B cell (primary cell): ENCODE results near the gene SOAT2. TPM values are rescaled to one million over a fixed set of nuclear protein-coding genes. Genes with fewer than 3 reads are reported as not detected.

Experiments
- ATAC-seq: fragments of 200-7000 bp; cut with Tn5 transposase; one replicate; pipeline ENCODE4 v1.10.0; 2021; ENCODE audit warnings: low read depth, mild to moderate bottlenecking, moderate number of reproducible peaks, moderate library complexity
- CTCF ChIA-PET: fragments of 350-600 bp; sonication (Branson Sonifier 250); formaldehyde crosslinking; loops from one replicate; lab custom pipeline; 2021; ENCODE audit warnings: antibody characterized with exemption, inconsistent platforms; lab: Charles Lee
- POLR2A ChIA-PET: fragments of 350-600 bp; sonication (Branson Sonifier 250); formaldehyde crosslinking; loops from one replicate; lab custom pipeline; 2021; ENCODE audit warnings: antibody characterized with exemption; lab: Charles Lee
- DNase-seq: peaks from one replicate; pipeline ENCODE4 v3.0.0; 2013
- H2AFZ ChIP-seq: 2 replicates; pipeline ENCODE4 v1.6.1; 2012; ENCODE audit warnings: mild to moderate bottlenecking, low read depth, low read length; ENCODE audit not compliant: insufficient read depth, poor library complexity, severe bottlenecking
- H3K27ac ChIP-seq, 2 donors: 1 replicate in 1 of 2; 2 replicates in 1 of 2; pipeline ENCODE4 v1.5.1; 2012 to 2013; ENCODE audit warnings: low read length in 2 of 2, mild to moderate bottlenecking in 2 of 2, moderate library complexity in 1 of 2
- H3K27me3 ChIP-seq, 4 experiments: fragments of 200-600 bp in 1 of 4; sonication (generic) in 1 of 4; replicated peaks in 1 of 4; 1 replicate in 2 of 4; 2 replicates in 2 of 4; pipeline versions ENCODE4 v1.6.1 to v1.7.0; 2013 to 2016; ENCODE audit warnings: low read length in 3 of 4, mild to moderate bottlenecking in 2 of 4, mixed read lengths in 1 of 4, moderate library complexity in 1 of 4; ENCODE audit not compliant: insufficient read depth in 4 of 4, control insufficient read depth in 3 of 4; ENCODE audit errors: control extremely low read depth in 1 of 4
- H3K36me3 ChIP-seq, 2 experiments: replicated peaks in 1 of 2; 1 replicate in 1 of 2; 2 replicates in 1 of 2; pipeline versions ENCODE4 v1.6.1 to v1.7.1; 2013; ENCODE audit warnings: low read length in 1 of 2; ENCODE audit not compliant: insufficient read depth in 2 of 2, control insufficient read depth in 1 of 2; ENCODE audit errors: control extremely low read depth in 1 of 2, extremely low read depth in 1 of 2
- H3K4me1 ChIP-seq, 2 donors: fragments of 200-600 bp in 1 of 2; sonication (generic) in 1 of 2; 1 replicate in 1 of 2; 2 replicates in 1 of 2; pipeline versions ENCODE4 v1.5.1 to v1.6.1; 2013 to 2017; ENCODE audit warnings: low read length in 2 of 2; ENCODE audit not compliant: control insufficient read depth in 2 of 2, insufficient read depth in 2 of 2
- H3K4me2 ChIP-seq: replicated peaks from 2 replicates; pipeline ENCODE3; 2012; ENCODE audit warnings: mild to moderate bottlenecking, low read depth, low read length; ENCODE audit not compliant: poor library complexity, severe bottlenecking
- H3K4me3 ChIP-seq, 5 experiments: fragments of 200-600 bp in 1 of 5; sonication (generic) in 1 of 5; 1 replicate in 3 of 5; 2 replicates in 2 of 5; pipeline versions ENCODE4 v1.5.1 to v1.7.0; 2011 to 2016; ENCODE audit warnings: low read length in 4 of 5, mild to moderate bottlenecking in 4 of 5, low read depth in 2 of 5, control low read depth in 1 of 5, moderate library complexity in 1 of 5; ENCODE audit not compliant: insufficient read depth in 1 of 5; ENCODE audit errors: control extremely low read depth in 1 of 5, extremely low read depth in 1 of 5
- H3K79me2 ChIP-seq: fragments of 200-600 bp; sonication (generic); one replicate; pipeline ENCODE4 v1.6.0; 2016; ENCODE audit warnings: low read length; ENCODE audit not compliant: control insufficient read depth, insufficient read depth
- H3K9ac ChIP-seq: fragments of 200-600 bp; sonication (generic); 2 replicates; pipeline ENCODE4 v1.6.1; 2017; ENCODE audit warnings: mild to moderate bottlenecking, low read length, moderate library complexity
- H3K9me3 ChIP-seq, 3 donors: one replicate each; pipeline versions ENCODE4 v1.6.1 to v1.7.1; 2013; ENCODE audit warnings: low read length in 2 of 3; ENCODE audit not compliant: control insufficient read depth in 2 of 3, insufficient read depth in 1 of 3; ENCODE audit errors: control extremely low read depth in 1 of 3
- H4K20me1 ChIP-seq: 2 replicates; pipeline ENCODE4 v1.6.0; 2012; ENCODE audit warnings: mild to moderate bottlenecking, low read length; ENCODE audit not compliant: insufficient read depth, control insufficient read depth, poor library complexity, severe bottlenecking
- H3K27ac Mint-ChIP-seq: one replicate; pipeline ENCODE4 v1.8.0; 2021; ENCODE audit warnings: mixed read lengths
- H3K27me3 Mint-ChIP-seq: one replicate; pipeline ENCODE4 v1.8.0; 2021; ENCODE audit warnings: mixed read lengths
- H3K4me1 Mint-ChIP-seq: one replicate; pipeline ENCODE4 v1.8.0; 2021; ENCODE audit warnings: mixed read lengths
- H3K4me3 Mint-ChIP-seq: one replicate; pipeline ENCODE4 v1.8.0; 2021; ENCODE audit warnings: mixed read lengths
- H3K9me3 Mint-ChIP-seq: one replicate; pipeline ENCODE4 v1.8.0; 2022; ENCODE audit warnings: mixed read lengths; ENCODE audit not compliant: insufficient read depth
- EZH2 ChIP-seq: IDR thresholded peaks from 2 replicates; pipeline ENCODE4 v1.6.1; 2012; ENCODE audit warnings: borderline replicate concordance, low read depth, mild to moderate bottlenecking, moderate library complexity, low read length; ENCODE audit not compliant: insufficient read depth, poor library complexity, severe bottlenecking
- WGBS: methylation state at CpG from one replicate; pipeline ENCODE4 v1.1.5; 2013; ENCODE audit warnings: missing lambda C conversion rate; ENCODE audit not compliant: insufficient coverage; 5-methylcytosine and 5-hydroxymethylcytosine counted together
- intact Hi-C: fragments of 100-400 bp; cut with micrococcal nuclease; formaldehyde crosslinking; loops from one replicate; pipeline ENCODE4 v1.10.0; 2022
- polyA plus RNA-seq: library from polyadenylated mRNA; depleted of rRNA; stranded (reverse); fragments of >200 nt; gene quantifications from 2 replicates; pipeline ENCODE4 v1.2.3, GENCODE V29; 2012
- total RNA-seq, 2 donors: library from RNA; stranded (reverse); fragments of 120-200 nt in 1 of 2; gene quantifications; 1 replicate in 1 of 2; 2 replicates in 1 of 2; pipeline versions ENCODE4 v1.2.3 to v1.2.4, GENCODE V29; 2013 to 2022
- TF ChIP-seq, protein P1 (sequence below): fragments of 200-600 bp; IDR thresholded peaks from one replicate; pipeline ENCODE4 v1.8.0; 2022; ENCODE audit warnings: antibody characterized with exemption, mild to moderate bottlenecking

The SOAT2 gene
- total and polyA plus RNA-seq, 2 donors (not counting 1 experiment from before 2014, with no cell fraction given), result 0.31 TPM; not detected in 1

DNA sequence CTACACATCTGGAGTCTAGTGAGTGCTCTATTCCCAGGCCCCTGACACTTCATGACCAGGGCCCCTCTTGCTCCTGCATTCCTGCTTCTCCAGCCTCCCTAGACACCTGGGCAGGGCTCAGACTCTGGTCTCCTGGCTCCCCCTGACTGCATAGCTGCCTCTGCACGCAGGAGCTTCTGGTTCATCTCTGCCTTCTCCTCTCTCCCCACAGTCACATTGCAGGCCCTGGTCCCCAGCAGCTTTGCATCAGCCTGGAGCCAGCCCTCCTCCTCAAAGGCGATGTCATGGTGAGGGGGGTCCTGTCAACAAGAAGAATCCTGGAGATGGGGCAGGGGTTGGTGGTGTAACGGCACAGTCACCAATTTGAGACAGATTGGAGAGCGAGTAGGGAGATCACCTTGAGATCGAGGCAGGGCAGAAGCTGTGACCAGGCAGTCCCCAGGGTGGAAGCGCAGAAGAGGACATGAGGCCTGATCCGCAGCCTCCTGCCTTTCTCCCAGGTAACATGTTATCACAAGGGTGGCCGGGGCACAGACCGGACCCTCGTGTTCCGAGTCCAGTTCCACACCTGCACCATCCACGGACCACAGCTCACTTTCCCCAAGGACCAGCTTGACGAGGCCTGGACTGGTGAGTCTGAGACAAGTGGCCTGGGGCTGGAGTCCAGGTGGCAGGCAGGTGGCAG is 45.3 kb upstream of the SOAT2 start:
- POLR2A ChIA-PET, result interaction anchor here (0.6 to 0.8 kb wide), 3 partner anchors 21 to 94 kb away, joined by 3 to 10 read pairs (median 4); partner anchors contain the start of gene SPRYD3
- Mint-ChIP-seq H3K4me3 (no peak overlapping the region), H3K4me1 (peaks cover 12% of the 10 kb centered on the region), H3K27me3 (no peaks in the 10 kb centered on the region), H3K27ac (no peak overlapping the region), H3K9me3 (no peaks in the 10 kb centered on the region)
- H3K27ac ChIP-seq, result no peak overlapping the region
- peaks cover 0 to 10% (median 0%) of the 10 kb centered on the region in 4 experiments for H3K27me3 ChIP-seq
- TF ChIP-seq, protein P1, sequence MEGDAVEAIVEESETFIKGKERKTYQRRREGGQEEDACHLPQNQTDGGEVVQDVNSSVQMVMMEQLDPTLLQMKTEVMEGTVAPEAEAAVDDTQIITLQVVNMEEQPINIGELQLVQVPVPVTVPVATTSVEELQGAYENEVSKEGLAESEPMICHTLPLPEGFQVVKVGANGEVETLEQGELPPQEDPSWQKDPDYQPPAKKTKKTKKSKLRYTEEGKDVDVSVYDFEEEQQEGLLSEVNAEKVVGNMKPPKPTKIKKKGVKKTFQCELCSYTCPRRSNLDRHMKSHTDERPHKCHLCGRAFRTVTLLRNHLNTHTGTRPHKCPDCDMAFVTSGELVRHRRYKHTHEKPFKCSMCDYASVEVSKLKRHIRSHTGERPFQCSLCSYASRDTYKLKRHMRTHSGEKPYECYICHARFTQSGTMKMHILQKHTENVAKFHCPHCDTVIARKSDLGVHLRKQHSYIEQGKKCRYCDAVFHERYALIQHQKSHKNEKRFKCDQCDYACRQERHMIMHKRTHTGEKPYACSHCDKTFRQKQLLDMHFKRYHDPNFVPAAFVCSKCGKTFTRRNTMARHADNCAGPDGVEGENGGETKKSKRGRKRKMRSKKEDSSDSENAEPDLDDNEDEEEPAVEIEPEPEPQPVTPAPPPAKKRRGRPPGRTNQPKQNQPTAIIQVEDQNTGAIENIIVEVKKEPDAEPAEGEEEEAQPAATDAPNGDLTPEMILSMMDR, result no peak
- no peak for TF ChIP-seq EZH2
- H3K9ac ChIP-seq, result no peak overlapping the region
- H3K4me3 ChIP-seq, result no peak overlapping the region
- whole genome bisulfite sequencing, result 93% methylated on average over 8 of the region's 13 CpGs
- no peaks in the 10 kb centered on the region for H4K20me1 ChIP-seq
- no peak overlapping the region for H3K4me2 ChIP-seq
- intact Hi-C loops, result no loop called here
- no peak for ATAC-seq
- no peaks in the 10 kb centered on the region for H3K36me3 ChIP-seq
- DNase-seq, result no peak
- CTCF ChIA-PET, result interaction anchor here (1.2 to 6.0 kb wide), 3 partner anchors 7 to 41 kb away, joined by 4 to 59 read pairs (median 6); no protein-coding TSS in a partner anchor
- H3K79me2 ChIP-seq, result no peaks in the 10 kb centered on the region
- H3K9me3 ChIP-seq, result peaks cover 0 to 3% (median 0%) of the 10 kb centered on the region in 3 donors
- H3K4me1 ChIP-seq, result peaks cover 6 to 15% of the 10 kb centered on the region in 2 donors
- H2AFZ ChIP-seq, result no peak overlapping the region
